ENCODE data around the gene IFITM5.
"Not testable (repeated sequence)": the region's sequence is repeated elsewhere in the genome, so short reads cannot be mapped to it uniquely, and the experiment has no call there.

Gene IFITM5

DNA sequence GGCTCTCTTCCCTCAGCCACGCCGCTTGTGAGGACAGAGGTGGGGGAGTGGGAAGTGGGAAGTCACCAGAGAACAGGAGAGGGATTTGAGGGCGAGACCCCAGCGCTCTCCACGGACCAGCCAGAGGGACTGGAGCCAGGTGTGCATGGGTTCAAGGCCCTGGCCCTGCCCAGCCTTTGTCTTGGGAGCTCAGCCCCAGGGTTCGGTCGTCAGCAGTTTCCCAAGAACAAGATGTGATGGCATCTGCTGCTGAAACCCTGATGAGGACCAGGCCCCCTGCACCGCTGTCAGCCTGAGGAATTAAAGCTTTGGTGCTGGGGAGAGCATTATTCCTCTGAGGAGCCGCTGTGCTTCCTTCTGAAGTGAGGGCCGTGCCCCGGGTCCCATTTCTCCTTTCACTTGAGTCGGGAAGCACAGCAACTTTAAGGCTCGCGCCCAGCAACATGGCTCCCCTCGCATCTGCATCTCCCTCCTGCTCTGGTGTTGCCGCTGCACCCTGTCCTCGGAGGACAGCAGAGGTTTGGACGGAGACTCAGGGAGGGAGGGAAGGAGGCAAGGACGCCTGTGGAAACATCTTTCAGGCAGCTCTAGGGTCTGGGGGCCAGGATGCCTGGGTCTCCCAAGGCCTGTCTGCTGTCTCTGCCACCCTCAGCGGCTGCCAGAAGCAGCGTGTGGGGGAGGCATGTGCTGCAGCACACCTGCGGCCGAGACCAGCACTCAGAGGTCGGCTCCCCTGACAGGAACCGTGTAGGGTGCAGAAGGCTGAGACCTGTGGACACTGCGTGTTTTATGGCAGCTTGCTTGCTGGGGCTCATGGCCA is 3.8 kb downstream of the IFITM5 start:
- no peak for DNase-seq (ENCODE audit: low read depth)

DNA sequence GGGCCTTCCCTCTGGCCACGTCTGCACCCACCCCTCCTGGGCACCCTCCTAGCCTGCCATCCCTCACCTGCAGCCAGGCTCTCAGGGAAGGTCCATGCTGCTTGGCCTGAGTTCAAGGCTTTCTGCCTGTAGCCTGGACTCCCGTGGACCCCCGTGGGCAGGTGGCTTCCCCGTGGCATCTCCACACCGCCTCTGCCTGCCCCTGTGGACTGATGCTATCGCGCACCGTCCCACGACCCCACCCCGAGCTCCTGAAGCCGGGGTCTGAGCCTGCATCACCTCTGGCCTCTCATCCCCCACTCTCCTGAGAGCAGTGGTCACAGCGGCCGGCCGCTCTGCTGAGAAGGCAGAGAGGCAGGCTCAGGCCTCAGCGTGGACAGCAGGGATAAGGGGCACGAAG is 4.5 kb downstream of the IFITM5 start:
- no peak for DNase-seq (ENCODE audit: low read depth)

DNA sequence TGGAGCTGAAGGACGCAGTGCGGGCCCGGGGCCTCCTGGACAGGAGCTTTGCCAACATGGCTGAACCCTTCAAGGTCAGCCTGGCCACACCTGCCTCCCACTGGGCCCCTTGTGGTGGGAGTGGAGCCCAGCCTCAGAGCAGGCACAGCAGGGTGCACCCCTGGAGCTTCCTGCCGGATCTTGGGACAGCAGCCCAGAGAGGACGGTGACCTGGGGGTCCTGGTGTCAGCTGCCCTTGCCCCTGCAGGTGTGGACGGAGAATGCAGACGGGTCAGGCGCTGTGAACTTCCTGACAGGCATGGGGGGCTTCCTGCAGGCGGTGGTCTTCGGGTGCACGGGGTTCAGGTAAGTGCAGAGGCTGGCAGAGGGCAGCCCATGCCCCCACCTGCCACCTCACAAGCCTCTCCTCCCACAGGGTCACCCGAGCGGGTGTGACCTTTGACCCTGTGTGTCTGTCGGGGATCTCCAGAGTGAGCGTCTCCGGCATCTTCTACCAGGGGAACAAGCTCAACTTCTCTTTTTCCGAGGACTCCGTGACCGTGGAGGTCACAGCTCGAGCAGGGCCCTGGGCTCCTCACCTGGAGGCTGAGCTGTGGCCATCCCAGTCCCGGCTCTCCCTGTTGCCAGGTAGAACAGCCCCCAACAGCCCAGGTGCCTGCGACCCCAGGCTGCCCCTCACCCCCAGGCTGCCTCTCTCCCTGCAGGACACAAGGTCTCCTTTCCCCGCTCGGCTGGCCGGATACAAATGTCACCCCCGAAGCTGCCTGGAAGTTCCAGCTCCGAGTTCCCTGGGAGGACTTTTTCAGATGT is 5.3 kb downstream of the IFITM5 start:
- no peak for DNase-seq (ENCODE audit: low read depth)

DNA sequence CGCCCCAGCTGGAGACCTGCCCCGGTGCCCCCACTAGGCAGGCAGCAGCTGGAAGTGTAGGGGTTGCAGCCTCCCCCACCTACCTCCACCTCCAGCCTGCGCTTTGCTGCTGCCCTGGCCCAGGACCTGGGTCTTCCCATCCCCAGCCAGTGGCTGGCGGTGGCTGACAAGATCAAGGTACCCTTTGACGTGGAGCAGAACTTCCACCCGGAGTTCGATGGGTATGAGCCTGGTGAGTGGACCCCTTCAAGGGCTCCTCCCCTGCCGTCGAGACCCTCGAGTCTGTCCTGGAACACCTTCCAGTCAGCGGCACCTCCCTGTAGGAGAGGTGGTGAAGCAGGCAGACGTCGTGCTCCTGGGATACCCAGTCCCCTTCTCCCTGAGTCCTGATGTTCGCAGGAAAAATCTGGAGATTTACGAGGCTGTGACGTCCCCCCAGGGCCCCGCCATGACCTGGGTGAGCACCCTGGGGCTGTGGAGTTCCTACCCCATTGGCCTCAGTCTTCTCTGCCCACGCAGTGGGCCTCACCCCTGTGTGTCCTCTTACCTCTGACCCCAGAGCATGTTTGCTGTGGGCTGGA is 6.0 kb downstream of the IFITM5 start:
- DNase-seq (ENCODE audit: low read depth): no peak

DNA sequence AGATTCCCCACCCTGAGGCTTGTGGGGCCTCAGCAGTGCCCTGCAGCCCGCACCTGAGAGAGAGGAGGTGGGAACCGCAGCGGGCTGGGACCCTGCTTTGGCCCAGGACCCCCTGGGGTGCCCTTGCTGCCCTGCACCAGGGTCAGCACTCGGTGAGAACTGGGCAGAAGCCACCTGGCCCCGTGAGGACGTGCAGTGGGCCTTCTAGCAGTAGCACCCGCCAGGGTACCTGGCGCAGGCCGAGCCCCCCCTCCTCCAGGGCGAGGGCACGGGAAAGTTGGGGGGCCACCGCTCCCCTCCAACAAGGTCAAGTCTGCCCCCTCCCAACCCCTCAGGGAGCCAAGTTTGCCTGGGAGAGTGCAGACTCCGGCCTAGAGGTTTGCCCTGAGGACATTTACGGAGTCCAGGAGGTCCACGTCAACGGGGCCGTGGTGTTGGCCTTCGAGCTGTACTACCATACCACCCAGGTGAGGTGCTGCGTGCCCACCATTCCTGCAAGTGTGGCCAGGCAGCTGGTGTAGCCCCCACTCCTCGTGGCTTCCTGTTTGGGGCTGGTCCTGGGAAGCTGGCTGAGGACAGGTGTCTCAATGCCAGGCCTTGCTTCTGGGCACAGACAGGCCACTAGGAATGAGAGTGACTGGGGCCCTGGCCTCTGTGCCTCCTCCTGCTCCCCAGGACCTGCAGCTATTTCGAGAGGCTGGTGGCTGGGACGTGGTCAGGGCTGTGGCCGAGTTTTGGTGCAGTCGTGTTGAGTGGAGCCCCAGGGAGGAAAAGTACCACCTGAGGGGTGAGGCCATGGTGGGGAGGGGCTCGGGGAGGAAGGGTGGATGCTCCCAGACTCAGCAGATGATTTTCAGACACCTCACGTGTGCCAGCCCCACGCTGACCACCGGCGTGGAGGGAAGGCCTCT is 6.9 kb downstream of the IFITM5 start:
- no peak for DNase-seq (ENCODE audit: low read depth)

DNA sequence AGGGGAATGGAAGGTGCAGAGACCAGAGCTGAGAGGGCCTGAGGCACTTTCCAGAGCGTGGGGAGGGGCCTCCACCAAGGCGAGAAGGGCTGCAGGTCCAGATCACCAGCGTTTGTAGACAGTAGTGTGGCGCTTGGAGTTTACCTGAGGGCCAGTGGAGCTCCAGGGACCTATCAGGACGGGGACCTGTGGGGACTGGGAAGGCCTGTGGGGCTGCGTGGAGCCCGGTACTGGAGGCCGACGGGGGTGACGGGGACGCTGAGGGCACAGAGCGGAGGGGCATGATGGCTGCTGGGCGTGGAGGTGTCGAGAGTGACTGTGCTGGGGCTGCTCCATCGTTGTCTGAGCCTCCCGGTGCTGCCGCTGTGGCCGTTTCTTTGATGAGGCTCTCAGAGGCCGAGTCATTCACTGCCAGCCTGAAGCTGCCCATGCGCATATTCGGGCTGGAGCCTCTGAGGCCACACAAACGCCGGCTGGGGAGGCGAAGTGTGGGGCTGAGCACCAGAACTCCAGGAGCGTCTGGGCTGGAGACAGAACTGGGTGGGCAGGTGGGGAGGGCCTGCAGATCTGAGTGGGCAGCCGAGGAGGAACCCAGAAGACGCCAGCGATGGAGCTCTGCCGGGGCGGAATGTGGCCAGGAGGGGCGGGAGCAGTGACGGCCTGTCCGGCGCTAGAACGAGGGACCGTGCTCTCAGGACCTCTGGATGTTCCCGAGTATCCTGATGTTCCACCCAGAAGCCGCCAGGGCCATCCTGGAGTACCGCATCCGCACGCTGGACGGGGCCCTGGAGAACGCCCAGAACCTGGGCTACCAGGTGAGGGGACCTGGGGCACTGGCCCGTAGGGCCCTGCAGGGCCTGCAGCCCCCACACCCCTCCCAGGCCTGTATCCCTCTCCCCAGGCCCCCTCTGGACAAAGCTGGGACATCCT is 7.8 kb downstream of the IFITM5 start:
- DNase-seq (ENCODE audit: low read depth): no peak

DNA sequence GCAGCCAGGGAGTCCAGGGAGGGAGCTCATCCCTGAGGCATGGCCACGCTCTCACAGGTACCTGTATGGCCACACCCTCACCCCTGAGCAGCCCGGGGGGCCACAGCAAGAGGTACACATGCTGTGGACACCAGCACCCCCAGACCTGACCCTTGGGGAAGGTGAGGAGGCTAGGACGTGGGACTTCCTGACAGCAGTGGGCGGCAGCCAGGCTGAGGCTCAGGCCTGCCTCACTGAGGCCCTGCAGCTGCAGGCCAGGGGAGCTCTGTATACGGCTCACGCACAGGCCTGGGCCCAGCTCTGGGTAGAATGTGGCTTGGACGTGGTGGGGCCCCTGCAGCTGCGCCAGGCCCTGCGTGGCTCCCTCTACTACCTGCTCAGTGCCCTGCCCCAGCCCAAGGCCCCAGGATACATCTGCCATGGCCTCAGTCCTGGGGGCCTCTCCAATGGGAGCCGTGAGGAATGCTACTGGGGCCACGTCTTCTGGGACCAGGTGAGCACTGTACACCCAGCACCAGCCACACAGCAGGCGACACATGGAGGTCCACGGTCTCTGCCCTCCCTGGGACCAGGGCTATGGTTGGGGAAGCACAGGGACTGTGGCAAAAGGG is 8.6 kb downstream of the IFITM5 start:
- DNase-seq (ENCODE audit: low read depth): no peak

DNA sequence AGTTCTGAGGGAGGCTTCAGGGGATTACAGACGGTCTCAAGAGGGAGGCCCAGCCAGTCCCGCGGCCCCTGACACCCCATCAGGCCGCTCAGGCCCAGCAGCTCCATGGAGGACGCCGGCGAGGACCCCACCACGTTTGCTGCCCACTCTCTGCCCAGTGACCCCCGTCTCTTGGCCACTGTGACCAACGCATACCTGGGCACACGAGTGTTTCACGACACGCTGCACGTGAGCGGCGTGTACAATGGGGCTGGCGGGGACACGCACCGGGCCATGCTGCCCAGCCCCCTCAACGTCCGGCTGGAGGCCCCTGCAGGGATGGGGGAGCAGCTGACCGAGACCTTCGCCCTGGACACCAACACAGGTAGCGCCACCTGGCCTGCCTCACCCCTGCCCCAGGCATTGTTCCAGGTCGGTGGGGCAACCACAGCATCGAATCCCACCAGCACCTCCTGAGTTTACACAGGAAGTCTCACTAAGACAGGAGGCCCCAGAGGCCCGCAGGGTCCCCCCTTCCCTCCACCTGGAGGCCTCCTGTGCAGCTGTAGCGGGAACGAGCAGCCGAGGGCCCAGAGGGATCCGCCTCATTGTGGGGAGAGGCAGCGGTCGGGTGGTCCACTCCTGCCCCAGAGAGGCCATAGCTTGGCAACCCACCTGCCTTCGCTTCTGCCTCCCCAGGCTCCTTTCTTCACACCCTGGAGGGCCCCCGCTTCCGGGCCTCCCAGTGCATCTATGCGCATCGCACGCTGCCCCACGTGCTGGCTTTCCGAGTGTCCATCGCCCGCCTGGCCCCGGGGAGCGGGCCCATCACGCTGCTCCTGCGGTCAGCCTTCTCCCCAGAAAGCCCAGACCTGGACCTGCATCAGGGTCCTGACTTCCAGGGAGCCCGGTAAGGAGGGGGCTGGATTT is 9.4 kb downstream of the IFITM5 start:
- no peak for DNase-seq (ENCODE audit: low read depth)

DNA sequence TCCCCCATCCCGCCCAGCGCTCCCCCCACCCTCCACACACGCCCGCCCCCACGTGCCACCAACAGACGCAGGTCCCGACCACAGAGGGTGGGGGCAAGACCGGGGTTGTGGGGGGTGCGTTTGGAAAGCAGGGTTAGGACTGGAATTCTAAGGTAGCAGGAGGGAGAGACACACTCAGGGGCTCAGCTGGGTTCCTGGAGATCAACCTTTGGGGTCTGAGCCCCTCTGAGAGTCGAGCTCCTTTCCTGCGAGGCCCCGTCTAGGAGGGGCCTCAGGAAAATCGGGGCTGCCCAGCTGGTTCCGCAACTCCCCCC is 10.0 kb downstream of the IFITM5 start:
- no peak for DNase-seq (ENCODE audit: low read depth)

DNA sequence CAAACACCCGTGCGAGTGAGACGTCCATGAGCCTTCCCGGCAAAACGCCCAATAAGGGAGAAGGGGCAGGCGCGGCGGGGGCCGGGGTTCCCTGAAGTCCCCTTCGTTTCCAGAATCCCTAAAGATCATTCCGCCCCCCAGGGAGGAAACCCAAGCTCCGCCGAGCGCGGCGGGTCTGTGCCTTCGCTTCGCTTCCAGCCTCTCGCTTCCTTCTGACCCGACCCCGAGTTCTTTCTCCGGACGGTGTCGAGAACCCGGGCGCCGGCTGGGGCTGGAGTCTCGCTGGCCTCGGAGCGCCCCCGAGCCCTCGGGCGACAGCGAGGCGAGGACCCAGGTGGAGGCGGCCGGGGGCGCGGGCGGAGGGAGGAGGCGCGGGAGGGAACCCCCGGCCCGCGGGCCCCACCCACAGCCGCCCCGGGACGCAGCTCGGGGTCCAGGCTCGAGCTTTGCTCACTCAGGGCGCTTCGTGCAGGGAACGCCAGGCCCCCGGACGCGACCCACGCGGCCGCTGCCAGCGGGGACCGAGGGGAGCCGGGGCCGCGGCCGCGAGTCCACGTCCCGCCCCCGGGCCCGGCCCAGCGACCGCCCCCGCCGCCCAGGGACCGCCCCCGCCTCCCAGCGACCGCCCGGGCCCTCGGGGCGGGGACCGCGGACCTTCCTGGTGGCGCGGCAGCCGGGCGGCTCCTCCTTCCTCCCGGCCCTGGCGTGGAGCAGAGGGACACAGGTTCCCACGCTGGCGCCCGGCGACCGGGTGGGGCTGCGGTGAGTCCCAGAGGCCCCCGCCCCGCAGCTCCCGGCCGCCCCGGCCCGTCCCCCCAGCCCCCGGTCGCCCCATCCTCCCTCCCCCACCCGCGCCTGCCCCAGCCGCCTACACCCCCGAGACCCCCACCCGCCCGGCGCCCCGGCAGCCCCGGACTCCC is 10.6 kb downstream of the IFITM5 start, which contains the start of gene PGGHG:
TSS of gene PGGHG (plus strand) at position 649 of the 920 bp plus-strand sequence. CDS start 691 bp downstream, outside the sequence.
- DNase-seq (ENCODE audit: low read depth): no peak

DNA sequence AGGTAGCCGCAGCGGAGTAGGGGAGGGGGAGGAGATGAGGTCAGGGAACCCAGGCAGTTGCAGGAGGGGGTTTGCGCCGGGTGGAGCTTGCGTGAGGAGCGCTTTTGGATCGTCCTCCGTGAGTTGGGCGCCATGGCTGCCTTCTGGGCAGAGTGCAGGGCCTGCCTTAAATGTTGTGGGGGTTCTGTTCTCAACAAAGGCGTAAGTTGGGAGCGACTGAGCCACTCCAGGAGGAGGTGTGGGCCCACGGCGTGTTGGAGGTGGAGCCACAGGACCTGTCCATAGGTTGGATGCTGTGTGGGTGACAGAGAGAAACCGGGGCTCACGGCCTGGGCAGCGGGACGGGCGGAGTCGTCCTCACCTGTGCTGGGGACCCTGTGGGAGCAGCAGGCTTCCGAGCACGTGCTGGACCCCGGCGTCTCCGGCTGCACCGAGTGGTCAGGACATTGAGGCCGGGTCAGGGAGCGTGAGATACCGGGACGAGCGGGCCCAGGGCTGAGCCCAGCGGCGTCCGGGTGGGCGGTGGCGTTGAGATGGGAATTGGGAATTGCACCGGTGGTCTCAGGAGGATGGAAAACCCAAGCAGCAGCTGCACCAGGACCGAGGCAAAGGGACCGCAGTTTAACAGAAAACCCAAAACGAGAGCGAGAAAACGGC is 11.4 kb downstream of the IFITM5 start:
- DNase-seq (ENCODE audit: low read depth): no peak

DNA sequence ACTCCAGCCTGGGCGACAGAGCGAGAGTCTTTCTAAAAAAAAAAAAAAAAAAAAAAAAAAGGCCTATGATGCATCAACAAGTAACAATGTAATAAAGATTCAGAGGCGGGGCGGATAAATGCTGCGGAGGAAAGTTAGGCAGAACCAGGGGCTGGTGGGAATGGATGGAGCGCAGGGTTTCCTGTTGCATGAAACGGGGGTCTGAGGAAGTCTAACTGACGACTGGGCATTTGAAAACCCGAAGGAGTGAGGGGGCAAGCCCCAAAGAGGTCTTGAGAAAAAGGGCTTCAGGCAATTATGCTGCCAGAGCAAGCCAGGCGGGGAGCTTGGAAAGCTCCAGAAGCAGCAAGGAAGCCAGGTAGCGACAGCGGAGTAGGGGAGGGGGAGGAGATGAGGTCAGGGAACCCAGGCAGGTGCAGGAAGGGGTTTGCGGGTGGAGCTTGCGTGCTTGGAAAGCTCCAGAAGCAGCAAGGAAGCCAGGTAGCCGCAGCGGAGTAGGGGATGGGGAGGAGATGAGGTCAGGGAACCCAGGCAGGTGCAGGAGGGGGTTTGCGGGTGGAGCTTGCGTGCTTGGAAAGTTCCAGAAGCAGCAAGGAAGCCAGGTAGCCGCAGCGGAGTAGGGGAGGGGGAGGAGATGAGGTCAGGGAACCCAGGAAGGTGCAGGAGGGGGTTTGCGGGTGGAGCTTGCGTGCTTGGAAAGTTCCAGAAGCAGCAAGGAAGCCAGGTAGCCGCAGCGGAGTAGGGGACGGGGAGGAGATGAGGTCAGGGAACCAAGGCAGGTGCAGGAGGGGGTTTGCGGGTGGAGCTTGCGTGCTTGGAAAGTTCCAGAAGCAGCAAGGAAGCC is 12.1 kb downstream of the IFITM5 start:
- not testable (repeated sequence) for DNase-seq (ENCODE audit: low read depth)

DNA sequence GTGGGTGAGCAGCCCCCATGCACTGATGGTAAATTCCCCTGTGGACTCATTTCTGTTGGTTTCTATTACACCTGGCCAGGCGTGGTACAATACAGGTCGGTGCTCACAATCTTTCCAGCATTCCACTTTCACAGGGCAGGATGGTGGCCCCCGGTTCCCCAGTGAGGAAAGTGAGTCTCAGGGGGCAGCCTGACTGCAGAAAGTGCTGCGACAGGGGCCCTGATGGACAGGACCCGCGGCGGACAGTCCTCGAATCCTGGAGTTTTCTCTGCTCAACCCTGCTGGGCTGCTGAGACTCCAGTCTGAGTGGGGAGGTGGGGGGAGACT is 13.5 kb downstream of the IFITM5 start:
- no peak for DNase-seq (ENCODE audit: low read depth)

DNA sequence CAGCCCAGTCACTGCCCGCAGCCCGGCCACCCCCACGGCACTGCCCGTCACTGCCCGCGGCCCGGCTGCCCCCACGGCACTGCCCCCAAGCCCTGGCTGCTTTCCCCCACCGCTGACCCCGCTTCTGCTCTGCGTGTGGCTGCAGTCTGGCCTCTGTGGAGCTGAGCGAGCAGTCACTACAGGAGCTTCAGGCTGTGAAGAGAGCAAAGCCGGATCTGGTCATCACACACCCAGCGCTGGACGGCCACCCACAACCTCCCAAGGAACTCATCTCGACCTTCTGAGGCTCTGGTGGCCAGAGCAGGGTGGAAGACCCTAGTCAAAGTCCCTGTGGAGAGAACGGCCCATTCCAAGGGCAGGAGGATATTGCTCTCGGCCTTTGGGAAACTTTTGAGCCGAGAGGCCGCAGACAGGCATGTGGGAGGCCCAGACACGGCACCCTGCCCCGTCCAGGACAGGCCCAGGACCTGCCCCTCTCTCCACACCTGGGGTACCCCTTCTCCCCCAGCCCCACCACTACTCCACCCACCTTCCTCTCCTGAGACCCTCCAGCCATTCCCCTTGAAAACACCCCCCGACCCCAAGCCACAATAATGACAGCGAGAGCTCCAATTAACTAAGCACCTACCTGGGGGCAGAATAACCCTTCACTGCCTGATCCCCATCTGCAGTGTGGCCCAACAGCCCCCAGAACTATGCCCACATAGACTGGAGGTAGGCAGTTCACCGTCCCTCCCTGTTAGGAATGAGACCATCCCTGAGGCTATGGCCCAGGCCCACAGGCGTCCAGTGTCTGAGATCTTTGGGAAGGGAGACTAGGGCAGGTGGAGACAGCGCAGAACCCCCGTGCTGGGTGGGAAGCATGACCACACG is 14.1 kb downstream of the IFITM5 start:
- no peak for DNase-seq (ENCODE audit: low read depth)

DNA sequence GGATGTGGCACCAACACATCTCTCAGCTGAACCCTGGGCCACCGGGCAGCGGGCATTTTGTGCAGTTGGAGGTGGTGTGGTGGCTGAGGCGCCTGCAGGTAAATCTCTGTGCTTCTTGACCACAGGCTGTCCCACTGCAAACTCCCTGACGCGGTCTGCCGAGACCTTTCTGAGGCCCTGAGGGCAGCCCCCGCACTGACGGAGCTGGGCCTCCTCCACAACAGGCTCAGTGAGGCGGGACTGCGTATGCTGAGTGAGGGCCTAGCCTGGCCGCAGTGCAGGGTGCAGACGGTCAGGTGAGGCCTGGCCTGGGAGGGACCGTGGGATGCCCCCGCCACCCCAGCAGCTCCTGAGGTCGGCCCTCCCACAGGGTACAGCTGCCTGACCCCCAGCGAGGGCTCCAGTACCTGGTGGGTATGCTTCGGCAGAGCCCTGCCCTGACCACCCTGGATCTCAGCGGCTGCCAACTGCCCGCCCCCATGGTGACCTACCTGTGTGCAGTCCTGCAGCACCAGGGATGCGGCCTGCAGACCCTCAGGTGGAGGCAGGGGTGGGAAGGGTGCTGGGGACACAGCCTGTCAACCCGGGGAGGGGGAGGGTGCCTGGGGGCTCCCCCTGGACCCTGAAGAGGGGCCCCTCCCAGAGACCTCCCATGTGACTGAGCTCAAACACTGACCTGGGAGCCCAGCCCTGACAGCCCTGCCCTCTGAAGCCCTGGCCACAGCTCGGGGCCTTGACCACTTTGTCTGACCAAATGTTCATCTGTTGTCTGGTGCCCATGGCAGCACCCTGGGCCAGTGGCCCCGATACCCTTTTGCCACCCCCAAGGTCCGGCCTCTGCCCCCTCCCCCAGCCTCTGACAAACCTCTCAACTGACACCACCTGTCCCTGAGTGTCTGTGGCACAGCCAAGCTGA is 15.0 kb downstream of the IFITM5 start:
- DNase-seq (ENCODE audit: low read depth): no peak

All from CMK (cell line).